Natural killer cell (primary cell): ENCODE data around the gene GRIN2A. TPM values are rescaled to one million over a fixed set of nuclear protein-coding genes. Genes with fewer than 3 reads are reported as not detected.

Source experiments
- ATAC-seq, 3 donors: fragments of 150-1000 bp in 2 of 3; fragments of 200-7000 bp in 1 of 3; cut with Tn5 transposase; 1 replicate in 1 of 3; 2 replicates in 2 of 3; pipeline ENCODE4 v1.10.0; 2021; ENCODE audit warnings: mild to moderate bottlenecking in 2 of 3, moderate library complexity in 2 of 3
- DNase-seq, 2 donors: peaks; one replicate each; pipeline versions ENCODE4 v3.0.0 to v3.0.0-alpha.2; 2013 to 2021; ENCODE audit warnings: mixed read lengths in 1 of 2
- H3K27ac ChIP-seq: one replicate; pipeline ENCODE4 v1.5.1; 2013; ENCODE audit warnings: mild to moderate bottlenecking, low read length
- H3K27me3 ChIP-seq: one replicate; pipeline ENCODE4 v1.6.1; 2013; ENCODE audit warnings: low read length; ENCODE audit not compliant: control insufficient read depth, insufficient read depth
- H3K36me3 ChIP-seq: one replicate; pipeline ENCODE4 v1.6.1; 2013; ENCODE audit warnings: low read length; ENCODE audit not compliant: control insufficient read depth, insufficient read depth
- H3K4me1 ChIP-seq: one replicate; pipeline ENCODE4 v1.6.1; 2013; ENCODE audit warnings: low read length; ENCODE audit not compliant: control insufficient read depth, insufficient read depth
- H3K4me3 ChIP-seq: one replicate; pipeline ENCODE4 v1.5.1; 2013; ENCODE audit warnings: low read length
- H3K9me3 ChIP-seq: one replicate; pipeline ENCODE4 v1.6.1; 2013; ENCODE audit warnings: low read length; ENCODE audit not compliant: control insufficient read depth, insufficient read depth
- H3K27ac Mint-ChIP-seq, 2 donors: one replicate each; pipeline ENCODE4 v1.8.0; 2022; ENCODE audit warnings: mild to moderate bottlenecking in 2 of 2, mixed read lengths in 2 of 2, moderate library complexity in 1 of 2
- H3K27me3 Mint-ChIP-seq, 2 donors: one replicate each; pipeline ENCODE4 v1.8.0; 2022; ENCODE audit warnings: low read depth in 2 of 2, mixed read lengths in 2 of 2
- H3K36me3 Mint-ChIP-seq: one replicate; pipeline ENCODE4 v1.8.0; 2022; ENCODE audit warnings: mixed read lengths
- H3K4me1 Mint-ChIP-seq, 2 donors: one replicate each; pipeline ENCODE4 v1.8.0; 2022; ENCODE audit warnings: mixed read lengths in 2 of 2
- H3K4me3 Mint-ChIP-seq: one replicate; pipeline ENCODE4 v1.8.0; 2022; ENCODE audit warnings: mild to moderate bottlenecking, moderate library complexity, mixed read lengths
- H3K9me3 Mint-ChIP-seq, 2 donors: one replicate each; pipeline ENCODE4 v1.8.0; 2022; ENCODE audit warnings: mixed read lengths in 2 of 2
- WGBS: methylation state at CpG from one replicate; pipeline ENCODE4 v1.1.7; 2013; ENCODE audit warnings: missing lambda C conversion rate; ENCODE audit not compliant: insufficient coverage; 5-methylcytosine and 5-hydroxymethylcytosine counted together
- intact Hi-C: fragments of 100-400 bp; cut with micrococcal nuclease; formaldehyde crosslinking; loops from one replicate; pipeline ENCODE4 v1.14.2; 2022
- total RNA-seq, 4 donors: library from RNA; stranded (reverse); fragments of 120-200 nt in 1 of 4; gene quantifications; one replicate each; pipeline versions ENCODE4 v1.2.3 to v1.2.4, GENCODE V29; 2013 to 2022
- TF ChIP-seq, protein P1 (sequence below): fragments of 200-600 bp; IDR thresholded peaks from one replicate; pipeline ENCODE4 v1.8.0; 2022; ENCODE audit warnings: antibody characterized with exemption

Gene GRIN2A
- total RNA-seq, 3 donors from 2014 or later (not counting 1 experiment from before 2014, with no cell fraction given), result not detected

DNA sequence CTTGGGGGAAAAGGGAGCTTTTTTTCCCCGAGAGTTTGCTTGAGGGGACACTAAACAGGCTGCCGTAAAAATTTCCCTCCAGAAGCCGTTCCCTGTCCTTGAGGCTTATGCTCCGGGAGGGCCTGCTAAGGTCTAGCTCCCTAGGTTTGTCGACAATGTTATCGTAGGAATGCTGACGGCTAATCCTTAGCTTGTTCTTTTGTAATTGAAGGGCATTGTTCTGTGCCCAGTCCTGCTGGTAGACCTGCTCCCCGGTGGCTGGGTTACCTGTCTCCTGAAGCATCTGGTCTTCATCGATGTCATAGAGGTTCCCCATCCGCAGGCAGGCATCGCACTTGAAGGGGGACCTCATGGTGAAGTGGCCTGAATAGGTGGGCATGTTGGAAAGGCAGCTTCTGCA is 418.7 kb downstream of the GRIN2A start:
- H3K27me3 ChIP-seq, result no peaks in the 10 kb centered on the region
- no peaks in the 10 kb centered on the region for H3K36me3 ChIP-seq
- ATAC-seq (no peak), DNase-seq (no peak)
- H3K4me1 Mint-ChIP-seq, result no peaks in the 10 kb centered on the region
- no peak overlapping the region for H3K4me3 Mint-ChIP-seq
- H3K27ac ChIP-seq, result no peak overlapping the region
- H3K36me3 Mint-ChIP-seq, result no peaks in the 10 kb centered on the region
- no peak overlapping the region for H3K27ac Mint-ChIP-seq
- H3K9me3 Mint-ChIP-seq, result no peaks in the 10 kb centered on the region
- no peaks in the 10 kb centered on the region for H3K4me1 ChIP-seq
- intact Hi-C loops, result no loop called here
- 91% methylated on average over 11 of the region's 11 CpGs for WGBS
- H3K27me3 Mint-ChIP-seq, result no peaks in the 10 kb centered on the region
- H3K4me3 ChIP-seq, result no peak overlapping the region
- TF ChIP-seq, protein P1, sequence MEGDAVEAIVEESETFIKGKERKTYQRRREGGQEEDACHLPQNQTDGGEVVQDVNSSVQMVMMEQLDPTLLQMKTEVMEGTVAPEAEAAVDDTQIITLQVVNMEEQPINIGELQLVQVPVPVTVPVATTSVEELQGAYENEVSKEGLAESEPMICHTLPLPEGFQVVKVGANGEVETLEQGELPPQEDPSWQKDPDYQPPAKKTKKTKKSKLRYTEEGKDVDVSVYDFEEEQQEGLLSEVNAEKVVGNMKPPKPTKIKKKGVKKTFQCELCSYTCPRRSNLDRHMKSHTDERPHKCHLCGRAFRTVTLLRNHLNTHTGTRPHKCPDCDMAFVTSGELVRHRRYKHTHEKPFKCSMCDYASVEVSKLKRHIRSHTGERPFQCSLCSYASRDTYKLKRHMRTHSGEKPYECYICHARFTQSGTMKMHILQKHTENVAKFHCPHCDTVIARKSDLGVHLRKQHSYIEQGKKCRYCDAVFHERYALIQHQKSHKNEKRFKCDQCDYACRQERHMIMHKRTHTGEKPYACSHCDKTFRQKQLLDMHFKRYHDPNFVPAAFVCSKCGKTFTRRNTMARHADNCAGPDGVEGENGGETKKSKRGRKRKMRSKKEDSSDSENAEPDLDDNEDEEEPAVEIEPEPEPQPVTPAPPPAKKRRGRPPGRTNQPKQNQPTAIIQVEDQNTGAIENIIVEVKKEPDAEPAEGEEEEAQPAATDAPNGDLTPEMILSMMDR, result no peak
- no peaks in the 10 kb centered on the region for H3K9me3 ChIP-seq

DNA sequence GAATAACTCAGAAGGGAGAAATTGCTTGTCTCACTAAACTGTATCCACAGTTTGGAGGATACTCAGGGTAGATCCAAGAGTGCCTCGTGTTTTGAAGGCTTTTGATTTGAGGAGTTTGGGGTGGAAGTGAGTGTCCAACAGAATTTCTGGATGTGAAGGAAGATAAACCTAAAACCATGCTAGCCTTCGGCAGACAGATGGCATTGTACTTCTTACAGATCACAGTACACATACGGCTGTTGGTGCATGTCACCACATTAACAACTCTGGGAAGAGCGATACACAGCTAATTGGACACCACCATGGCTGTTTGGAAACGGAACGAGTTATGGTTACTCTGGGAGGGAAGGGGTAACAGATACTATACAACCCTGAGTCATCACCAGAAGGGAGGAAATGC is 420.4 kb downstream of the GRIN2A start:
- no peaks in the 10 kb centered on the region for H3K27me3 ChIP-seq
- ATAC-seq (no peak), DNase-seq (no peak)
- no peak overlapping the region for H3K27ac ChIP-seq
- Mint-ChIP-seq H3K27ac (no peak overlapping the region), H3K27me3 (no peaks in the 10 kb centered on the region), H3K4me1 (no peaks in the 10 kb centered on the region), H3K4me3 (no peak overlapping the region), H3K9me3 (no peaks in the 10 kb centered on the region), H3K36me3 (no peaks in the 10 kb centered on the region)
- no peak overlapping the region for H3K4me3 ChIP-seq
- H3K36me3 ChIP-seq, result no peaks in the 10 kb centered on the region
- H3K9me3 ChIP-seq, result no peaks in the 10 kb centered on the region
- no peaks in the 10 kb centered on the region for H3K4me1 ChIP-seq
- intact Hi-C loops, result no loop called here
- TF ChIP-seq, protein P1, result no peak
- 80% methylated on average over 4 of the region's 6 CpGs for WGBS

DNA sequence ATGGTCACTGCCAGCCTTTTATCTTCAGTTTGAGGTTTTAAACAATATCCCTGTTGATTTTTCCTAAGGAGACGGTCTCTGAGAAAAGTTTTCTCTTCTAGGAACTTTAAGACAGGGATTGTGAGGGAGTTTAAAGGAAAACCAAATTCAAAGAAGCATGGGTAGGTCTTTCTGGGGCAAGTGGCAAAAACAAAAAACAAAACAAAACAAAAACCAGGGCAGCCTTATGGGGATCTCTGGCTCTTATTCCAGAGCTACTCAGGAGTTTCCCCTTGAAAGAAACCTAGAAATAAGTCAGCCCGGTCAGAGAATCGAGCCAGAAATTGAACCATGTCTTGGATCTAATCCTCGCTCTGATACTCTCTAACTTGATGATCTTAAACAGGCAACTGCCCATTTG is 424.5 kb downstream of the GRIN2A start:
- H3K27me3 ChIP-seq, result no peaks in the 10 kb centered on the region
- intact Hi-C loops, result no loop called here
- Mint-ChIP-seq H3K9me3 (no peaks in the 10 kb centered on the region), H3K36me3 (no peaks in the 10 kb centered on the region), H3K27me3 (no peaks in the 10 kb centered on the region), H3K27ac (no peak overlapping the region), H3K4me1 (no peaks in the 10 kb centered on the region), H3K4me3 (no peak overlapping the region)
- no peak for DNase-seq
- no peak overlapping the region for H3K27ac ChIP-seq
- TF ChIP-seq, protein P1, result no peak
- 86% methylated on average over 4 of the region's 4 CpGs for WGBS
- no peak for ATAC-seq
- no peaks in the 10 kb centered on the region for H3K36me3 ChIP-seq
- no peak overlapping the region for H3K4me3 ChIP-seq
- no peaks in the 10 kb centered on the region for H3K9me3 ChIP-seq
- H3K4me1 ChIP-seq, result no peaks in the 10 kb centered on the region

DNA sequence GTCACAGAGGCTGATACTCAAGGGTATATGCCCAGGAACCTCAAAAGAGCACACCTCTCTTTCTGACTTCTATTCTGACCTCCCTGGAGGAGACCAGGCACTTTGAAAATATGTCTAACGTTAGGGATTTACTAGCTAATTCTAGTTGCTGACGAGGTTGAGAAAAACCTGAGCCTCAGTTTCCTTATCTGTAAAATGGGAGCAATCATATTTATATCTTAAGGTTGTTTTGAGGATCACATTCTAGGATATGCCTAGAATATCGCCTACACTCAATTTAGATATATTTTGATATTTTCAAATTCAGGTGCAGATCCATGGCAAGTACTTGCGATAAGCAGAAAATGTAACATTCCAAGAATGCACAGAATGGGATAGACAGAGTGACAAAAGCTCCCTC is 425.8 kb downstream of the GRIN2A start:
- Histone ChIP-seq H3K27me3 (no peaks in the 10 kb centered on the region), H3K9me3 (no peaks in the 10 kb centered on the region), H3K4me3 (no peak overlapping the region), H3K4me1 (no peaks in the 10 kb centered on the region), H3K27ac (no peak overlapping the region), H3K36me3 (no peaks in the 10 kb centered on the region)
- DNase-seq (no peak), ATAC-seq (no peak)
- 76% methylated on average over 4 of the region's 4 CpGs for WGBS
- H3K9me3 Mint-ChIP-seq, result no peaks in the 10 kb centered on the region
- H3K36me3 Mint-ChIP-seq, result no peaks in the 10 kb centered on the region
- intact Hi-C loops, result no loop called here
- H3K27ac Mint-ChIP-seq, result no peak overlapping the region
- H3K27me3 Mint-ChIP-seq, result peaks cover 0 to 4% of the 10 kb centered on the region in 2 donors
- H3K4me3 Mint-ChIP-seq, result no peak overlapping the region
- no peaks in the 10 kb centered on the region for H3K4me1 Mint-ChIP-seq
- TF ChIP-seq, protein P1, result no peak
